NB4 (cell line): ENCODE results near the gene C2orf76.

Source experiments
- MYC ChIP-seq: IDR thresholded peaks from 2 replicates; pipeline ENCODE4 v1.6.1; 2011; ENCODE audit warnings: low read depth, low read length
- POLR2A ChIP-seq: IDR thresholded peaks from 2 replicates; pipeline ENCODE4 v1.6.1; 2011; ENCODE audit warnings: mild to moderate bottlenecking; ENCODE audit not compliant: insufficient read length; ENCODE audit errors: extremely low read depth
- TF ChIP-seq, protein P1 (sequence below): IDR thresholded peaks from one replicate; pipeline ENCODE4 v1.5.1; 2012; ENCODE audit warnings: low read depth, low read length

DNA sequence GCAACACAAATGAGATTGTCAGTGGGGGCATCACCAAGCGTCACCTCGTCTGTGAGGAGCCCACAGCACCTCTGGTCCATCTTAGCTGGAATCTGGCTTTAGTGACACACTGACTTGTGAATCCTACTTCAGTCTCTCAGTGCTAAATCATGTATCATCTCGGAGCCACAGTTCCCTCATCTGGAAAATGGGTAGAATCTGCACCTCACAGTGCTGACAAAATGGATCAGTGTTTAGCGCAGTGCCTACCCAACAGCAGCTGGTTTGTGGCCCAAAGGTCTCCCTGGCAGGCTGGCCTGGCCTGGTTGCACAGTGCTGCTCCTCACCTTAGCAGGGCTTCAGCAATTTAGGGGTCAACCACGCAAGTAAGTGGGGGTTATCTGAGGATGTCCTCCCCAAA, 10.2 kb upstream of the C2orf76 start:
- no peak for TF ChIP-seq MYC
- TF ChIP-seq POLR2A = no peak
- TF ChIP-seq, protein P1, sequence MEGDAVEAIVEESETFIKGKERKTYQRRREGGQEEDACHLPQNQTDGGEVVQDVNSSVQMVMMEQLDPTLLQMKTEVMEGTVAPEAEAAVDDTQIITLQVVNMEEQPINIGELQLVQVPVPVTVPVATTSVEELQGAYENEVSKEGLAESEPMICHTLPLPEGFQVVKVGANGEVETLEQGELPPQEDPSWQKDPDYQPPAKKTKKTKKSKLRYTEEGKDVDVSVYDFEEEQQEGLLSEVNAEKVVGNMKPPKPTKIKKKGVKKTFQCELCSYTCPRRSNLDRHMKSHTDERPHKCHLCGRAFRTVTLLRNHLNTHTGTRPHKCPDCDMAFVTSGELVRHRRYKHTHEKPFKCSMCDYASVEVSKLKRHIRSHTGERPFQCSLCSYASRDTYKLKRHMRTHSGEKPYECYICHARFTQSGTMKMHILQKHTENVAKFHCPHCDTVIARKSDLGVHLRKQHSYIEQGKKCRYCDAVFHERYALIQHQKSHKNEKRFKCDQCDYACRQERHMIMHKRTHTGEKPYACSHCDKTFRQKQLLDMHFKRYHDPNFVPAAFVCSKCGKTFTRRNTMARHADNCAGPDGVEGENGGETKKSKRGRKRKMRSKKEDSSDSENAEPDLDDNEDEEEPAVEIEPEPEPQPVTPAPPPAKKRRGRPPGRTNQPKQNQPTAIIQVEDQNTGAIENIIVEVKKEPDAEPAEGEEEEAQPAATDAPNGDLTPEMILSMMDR = no peak
